ENCODE measurements around the gene KCNK16.
A peak's percentile ranks its signal among the peaks of the same experiment; 100 is the strongest.

Gene KCNK16

DNA sequence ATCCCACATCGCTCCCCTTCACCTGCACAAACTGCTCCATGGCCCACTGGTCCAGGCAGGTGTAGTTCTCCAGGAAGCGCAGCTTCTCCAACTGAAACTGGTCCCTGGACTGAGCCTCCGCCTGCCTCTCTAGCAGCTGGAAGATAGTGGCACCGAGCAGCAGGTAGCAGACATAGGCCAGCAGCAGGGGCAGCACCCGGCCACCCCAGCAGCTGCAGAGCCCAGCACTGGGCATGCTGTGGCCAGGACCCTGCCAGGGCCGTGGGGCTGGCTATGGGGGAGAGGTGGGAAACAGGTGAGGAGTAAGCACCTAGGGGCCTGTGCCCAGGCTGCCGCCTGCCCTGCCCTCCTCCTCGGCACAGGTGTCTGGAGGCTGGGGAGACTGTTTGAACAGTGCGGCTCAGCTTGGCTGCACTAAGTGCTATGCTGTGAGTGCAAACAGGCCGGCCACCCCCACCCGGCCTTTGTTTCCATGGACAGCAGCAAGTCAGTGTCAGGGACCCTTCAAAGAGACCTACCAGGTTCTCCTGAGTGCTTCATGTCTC is at the start of gene KCNK16:
TSS of gene KCNK16 (minus strand) at position 397 of the 545 bp plus-strand sequence. CDS start at position 235, 162 bp downstream.
- DNase-seq (ENCODE audit: low spot score) = no peak

GRCh38 chr6:39370390-39370789 is 47.9 kb upstream of the KCNK16 start:
- no peak for DNase-seq (ENCODE audit: low spot score)

GRCh38 chr6:39369987-39370386 is 47.5 kb upstream of the KCNK16 start:
- no peak for DNase-seq (ENCODE audit: low spot score)

- no peak for DNase-seq (ENCODE audit: low spot score)
Measured at GRCh38 chr6:39367700-39368099, 45.2 kb upstream of the KCNK16 start.

DNA sequence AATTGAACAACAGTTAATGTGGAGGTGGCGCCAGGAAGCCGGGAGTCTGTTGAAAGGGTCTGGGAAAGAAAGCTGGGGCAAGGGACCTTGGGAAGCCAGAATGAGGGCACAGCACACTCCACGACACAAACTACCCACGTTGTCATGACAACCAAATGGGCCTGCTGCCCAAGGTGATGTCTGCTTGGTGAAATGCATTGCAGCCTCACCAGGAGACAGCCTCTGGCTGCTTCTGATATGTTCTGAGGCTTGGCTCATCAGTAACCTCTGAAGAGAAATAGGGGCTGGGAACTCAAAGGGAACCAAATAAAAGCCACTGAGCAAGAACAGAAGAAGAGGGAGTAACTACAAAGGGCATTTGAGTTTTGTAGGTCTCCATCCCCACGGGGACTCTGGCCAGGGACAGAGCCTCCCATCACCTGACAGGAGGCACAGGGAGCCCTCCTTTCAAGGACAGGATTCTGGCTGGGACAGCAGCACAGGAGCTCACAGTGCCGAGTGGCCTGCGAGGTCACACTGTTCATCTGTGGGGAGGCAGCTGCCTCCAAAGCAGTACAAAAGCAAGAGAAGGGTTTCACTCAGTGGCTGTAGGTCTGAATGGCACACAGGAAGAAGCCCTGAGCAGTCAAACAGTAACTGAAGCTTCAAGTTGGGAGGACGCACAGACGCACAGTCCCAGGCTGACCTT is 44.6 kb upstream of the KCNK16 start:
- no peak for DNase-seq (ENCODE audit: low spot score)

DNA sequence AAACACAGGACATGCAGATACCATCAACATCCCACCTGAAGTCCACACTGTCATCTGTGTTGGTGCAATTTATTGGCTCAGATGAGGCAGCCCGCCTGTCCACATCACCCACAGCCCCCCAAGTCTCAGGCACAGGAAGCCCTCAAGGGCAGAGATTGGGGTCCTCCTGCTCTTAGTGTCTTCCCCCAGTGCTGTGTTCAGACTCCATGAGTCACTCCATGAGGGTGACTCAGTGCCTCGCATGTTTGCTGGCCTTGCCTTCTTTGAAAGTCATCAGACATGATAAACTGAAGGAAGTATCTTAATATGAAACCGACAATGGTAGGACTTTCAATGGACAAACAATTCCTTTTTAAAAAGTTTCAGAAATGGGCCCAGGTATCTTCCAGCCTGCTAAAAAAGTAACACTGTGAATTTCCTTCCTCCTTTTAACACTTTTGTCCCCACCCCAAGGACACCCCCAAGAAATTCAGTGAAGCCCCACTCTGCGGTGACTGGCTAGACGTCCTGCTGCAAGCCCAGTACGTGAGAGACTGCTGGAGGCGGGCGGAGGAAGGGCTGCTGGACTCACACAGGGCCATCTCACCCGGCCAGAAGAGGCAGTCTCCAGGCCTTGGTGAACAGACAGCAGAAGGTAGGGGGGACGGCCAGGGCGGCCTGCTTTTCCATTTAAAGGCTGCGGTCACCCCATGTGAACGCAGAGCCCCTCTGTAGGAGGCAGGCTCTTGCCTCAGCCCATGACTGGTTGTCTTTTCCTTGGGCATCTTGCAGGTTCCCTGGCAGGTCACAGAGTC is 43.0 kb upstream of the KCNK16 start:
- no peak for DNase-seq (ENCODE audit: low spot score)

DNA sequence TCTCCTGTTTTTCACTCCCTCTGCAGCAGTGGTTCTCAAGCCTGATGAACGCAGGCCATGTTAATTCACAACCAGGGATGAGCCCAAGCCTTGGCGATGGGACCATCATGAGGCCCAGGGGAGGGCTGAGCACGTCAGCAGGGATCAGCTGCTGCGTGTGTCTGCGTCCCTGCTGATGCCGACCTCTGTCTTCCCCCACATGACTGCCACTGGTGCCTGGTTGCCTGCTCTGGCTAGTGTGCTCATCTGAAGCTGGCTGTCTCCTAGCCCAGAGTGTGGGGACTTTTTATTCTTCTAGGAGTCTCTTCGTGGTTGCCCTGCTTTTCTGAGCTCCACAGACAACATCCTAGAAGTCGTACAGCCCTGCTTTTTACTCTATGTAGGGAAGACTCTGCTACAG is 40.8 kb upstream of the KCNK16 start:
- DNase-seq (ENCODE audit: low spot score) = no peak

GRCh38 chr6:39362487-39362865 is 40.0 kb upstream of the KCNK16 start:
- DNase-seq (ENCODE audit: low spot score) = no peak

DNA sequence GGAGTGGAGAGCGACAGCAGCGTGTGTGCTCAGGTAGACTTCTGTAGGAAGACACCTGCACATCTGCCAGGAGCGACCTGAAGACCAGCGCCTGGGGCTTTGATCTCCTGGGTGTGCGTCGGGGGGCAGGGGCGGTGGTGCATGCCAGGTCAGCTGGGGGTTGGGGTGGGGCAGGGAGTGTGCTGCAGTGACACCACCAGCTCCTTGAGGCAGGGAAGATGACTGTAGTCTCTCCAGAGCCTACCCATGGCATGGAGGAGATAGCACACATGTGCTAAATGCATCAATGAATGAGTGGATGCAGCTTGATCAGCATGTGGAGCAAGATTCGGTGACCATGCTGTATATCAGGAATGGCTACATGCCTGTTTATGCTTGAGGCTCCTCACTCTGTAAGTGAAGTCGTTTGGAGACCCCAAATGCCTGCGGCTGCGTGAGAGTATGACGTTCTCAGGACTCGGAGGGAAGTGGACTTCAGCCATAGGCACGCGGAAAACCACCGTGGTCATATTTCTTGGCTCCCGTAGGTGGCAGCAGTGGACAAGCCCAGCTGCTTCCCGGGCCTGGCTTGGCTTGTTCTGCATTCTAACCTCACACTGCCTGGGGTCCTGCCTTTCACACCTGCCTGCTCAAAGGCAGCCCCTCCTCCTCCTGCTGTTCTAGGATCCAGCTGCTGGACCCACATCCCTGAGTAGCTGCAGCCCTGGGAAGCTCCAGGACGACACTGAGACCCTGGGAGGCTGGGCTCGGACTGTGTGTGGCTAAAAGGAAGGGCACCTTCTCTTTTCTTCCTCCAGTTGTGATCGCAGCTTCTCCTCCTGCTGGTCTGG is 39.4 kb upstream of the KCNK16 start:
- peak; percentile 35 for DNase-seq (ENCODE audit: low spot score)

- DNase-seq (ENCODE audit: low spot score) = no peak
Measured at GRCh38 chr6:39360378-39360777, 37.9 kb upstream of the KCNK16 start.

- DNase-seq (ENCODE audit: low spot score) = no peak
Measured at GRCh38 chr6:39357998-39358686, 35.6 kb upstream of the KCNK16 start.

DNA sequence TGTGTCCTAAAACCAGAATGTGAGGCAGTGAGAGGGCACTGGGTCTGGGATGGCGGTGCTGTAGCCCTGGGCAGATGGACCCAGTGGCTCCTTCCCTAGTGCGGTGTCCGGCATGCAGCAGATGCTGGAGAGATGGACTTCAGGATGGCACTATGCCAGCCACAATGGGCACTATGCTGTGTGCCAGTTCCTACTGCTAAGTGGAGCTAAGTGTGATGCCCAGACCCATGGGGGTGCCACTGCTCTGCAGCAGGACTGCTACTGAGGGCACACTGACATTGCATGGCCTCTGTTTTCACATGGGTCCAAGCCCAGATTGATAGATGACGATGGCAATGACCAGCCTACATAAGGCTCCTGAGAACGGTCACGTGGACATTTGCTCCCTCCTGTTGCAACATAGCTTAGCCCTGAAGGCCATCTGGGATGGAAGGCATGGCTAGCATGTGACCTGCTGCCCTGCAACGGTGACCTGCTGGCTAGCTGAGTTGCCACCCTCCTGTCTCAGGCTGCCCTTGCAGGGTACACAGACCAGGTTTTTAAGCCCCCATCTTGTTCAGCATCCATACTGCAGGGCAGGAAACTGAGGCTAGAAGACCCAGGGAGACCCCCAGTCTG is 31.3 kb upstream of the KCNK16 start:
- no peak for DNase-seq (ENCODE audit: low spot score)

- DNase-seq (ENCODE audit: low spot score) = no peak
Measured at GRCh38 chr6:39350723-39351505, 28.4 kb upstream of the KCNK16 start.

DNA sequence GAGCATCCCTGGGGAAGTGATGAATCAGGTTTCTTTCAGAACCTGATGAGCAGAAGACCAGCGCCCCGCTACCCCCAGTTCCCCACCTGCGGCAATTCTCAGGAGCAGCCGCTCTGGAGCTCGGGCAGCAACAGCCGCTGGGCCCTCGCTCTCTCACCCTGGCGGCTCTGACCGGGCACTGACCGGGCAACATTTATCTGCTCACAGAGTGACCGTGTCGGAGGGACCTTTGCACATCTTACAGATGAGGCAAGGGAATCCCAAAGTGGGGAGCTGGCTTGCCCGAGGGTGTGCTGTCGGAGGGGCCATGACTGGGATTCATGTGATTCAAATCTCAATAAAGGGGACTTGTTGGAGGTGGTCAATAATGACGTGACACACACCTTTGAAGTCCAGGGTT is 26.2 kb upstream of the KCNK16 start:
- no peak for DNase-seq (ENCODE audit: low spot score)

DNA sequence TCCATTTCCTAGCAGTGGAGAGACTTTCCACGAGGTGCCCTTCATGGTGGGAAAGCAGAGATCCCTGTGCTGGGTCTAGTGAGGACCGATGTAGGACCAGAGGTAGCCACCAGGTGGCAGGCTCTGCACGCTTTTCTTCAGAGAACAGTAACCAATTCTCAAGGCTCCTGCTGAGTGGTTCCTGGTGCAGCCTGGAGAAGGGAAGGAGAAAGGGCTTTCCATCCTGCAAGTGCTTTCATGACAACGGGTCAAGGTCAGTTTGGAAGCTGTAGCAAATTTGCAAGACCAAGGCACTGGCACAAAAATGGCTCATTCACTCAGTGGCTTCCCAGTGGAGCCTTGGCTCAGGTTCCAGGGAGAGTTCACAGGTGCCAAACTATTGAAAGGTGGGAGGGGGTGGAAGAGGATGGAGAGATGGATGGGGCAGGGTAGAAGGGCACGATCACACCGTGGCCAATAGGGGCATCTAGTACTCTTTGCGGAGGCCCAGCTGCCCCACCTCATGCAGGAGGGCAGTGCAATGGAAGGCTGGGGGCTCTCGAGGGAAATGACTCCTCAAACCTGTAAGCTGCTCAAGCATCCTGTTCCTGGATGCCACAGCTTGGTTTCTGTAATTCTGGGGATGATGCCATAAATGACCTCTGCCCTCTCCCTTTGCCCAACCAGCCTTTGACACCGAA is 25.5 kb upstream of the KCNK16 start:
- DNase-seq (ENCODE audit: low spot score) = peak; percentile 39

DNA sequence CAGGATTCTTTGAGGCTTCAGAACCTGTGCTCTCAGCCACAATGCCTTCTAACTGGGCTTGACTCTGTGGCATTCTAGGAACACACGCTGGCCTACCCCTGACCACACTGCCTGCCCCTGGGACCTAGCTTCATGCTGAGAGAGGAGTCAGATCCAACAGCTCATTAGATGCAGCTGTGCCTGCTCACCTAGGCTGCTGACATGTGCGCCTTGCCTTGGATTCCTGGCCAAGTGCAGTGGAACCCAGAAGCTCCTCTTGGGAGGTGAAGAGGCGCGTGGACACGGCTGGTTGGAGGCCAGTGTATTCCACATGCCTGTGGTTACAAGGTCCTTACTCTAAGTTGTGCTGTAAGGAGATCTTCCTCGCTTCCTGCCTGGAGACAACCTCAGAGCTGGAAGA is 24.7 kb upstream of the KCNK16 start:
- DNase-seq (ENCODE audit: low spot score) = no peak

- DNase-seq (ENCODE audit: low spot score) = no peak
Measured at GRCh38 chr6:39344821-39345280, 22.3 kb upstream of the KCNK16 start.

- no peak for DNase-seq (ENCODE audit: low spot score)
Measured at GRCh38 chr6:39343396-39343870, 20.9 kb upstream of the KCNK16 start.

- no peak for DNase-seq (ENCODE audit: low spot score)
Measured at GRCh38 chr6:39342692-39343395, 20.3 kb upstream of the KCNK16 start.

All from CD4-positive, alpha-beta T cell treated with Interleukin-15 for 4 hours (primary cell).